Jurkat, Clone E6-1 (cell line): ENCODE results near the gene FAR1.

Experiments
- DNase-seq: peaks from one replicate; pipeline ENCODE4 v3.0.0-alpha.2; 2011; ENCODE audit warnings: low read depth, low spot score
- H3K4me3 ChIP-seq: 2 replicates; pipeline ENCODE4 v1.5.1; 2011; ENCODE audit warnings: mild to moderate bottlenecking, low read length, control low read depth, moderate library complexity

Gene FAR1

GRCh38 chr11:13668957-13669521 is 571 bp downstream of the FAR1 start:
- H3K4me3 ChIP-seq: peak overlapping the region; percentile 87
- peak; percentile 21 for DNase-seq

GRCh38 chr11:13669544-13670488 is 1.3 kb downstream of the FAR1 start:
- peak overlapping the region; percentile 87 for H3K4me3 ChIP-seq
- no peak for DNase-seq

- DNase-seq: no peak
- no peak overlapping the region for H3K4me3 ChIP-seq
These were observed 4.2 kb downstream of the FAR1 start for GRCh38 chr11:13672576-13673210.

- DNase-seq: no peak
- no peak overlapping the region for H3K4me3 ChIP-seq
These were observed 6.5 kb downstream of the FAR1 start for GRCh38 chr11:13674799-13675509.

- H3K4me3 ChIP-seq: no peak overlapping the region
- DNase-seq: no peak
These were observed 8.1 kb downstream of the FAR1 start for GRCh38 chr11:13676576-13676975.

- DNase-seq: no peak
- H3K4me3 ChIP-seq: no peak overlapping the region
These were observed 11.3 kb downstream of the FAR1 start for GRCh38 chr11:13679768-13680167.

GRCh38 chr11:13680501-13681264 is 12.2 kb downstream of the FAR1 start:
- no peak overlapping the region for H3K4me3 ChIP-seq
- DNase-seq: no peak

- H3K4me3 ChIP-seq: no peak overlapping the region
- DNase-seq: no peak
These were observed 13.0 kb downstream of the FAR1 start for GRCh38 chr11:13681446-13681845.

GRCh38 chr11:13682212-13682611 is 13.7 kb downstream of the FAR1 start:
- DNase-seq: no peak
- H3K4me3 ChIP-seq: no peak overlapping the region

GRCh38 chr11:13685461-13686108 is 17.1 kb downstream of the FAR1 start:
- no peak overlapping the region for H3K4me3 ChIP-seq
- DNase-seq: no peak

- DNase-seq: no peak
- no peak overlapping the region for H3K4me3 ChIP-seq
These were observed 18.3 kb downstream of the FAR1 start for GRCh38 chr11:13686776-13687175.

GRCh38 chr11:13687271-13687670 is 18.8 kb downstream of the FAR1 start:
- no peak overlapping the region for H3K4me3 ChIP-seq
- no peak for DNase-seq

- no peak for DNase-seq
- H3K4me3 ChIP-seq: no peak overlapping the region
These were observed 22.9 kb downstream of the FAR1 start for GRCh38 chr11:13691286-13691899.

- DNase-seq: no peak
These were observed 23.7 kb downstream of the FAR1 start for GRCh38 chr11:13692172-13692571.

GRCh38 chr11:13694115-13694514 is 25.6 kb downstream of the FAR1 start:
- no peak for DNase-seq
- H3K4me3 ChIP-seq: no peak overlapping the region

More at GRCh38 chr11:13692172-13692571, 23.7 kb downstream of the FAR1 start:
- H3K4me3 ChIP-seq: no peak overlapping the region

- no peak overlapping the region for H3K4me3 ChIP-seq
- no peak for DNase-seq
These were observed 27.4 kb downstream of the FAR1 start for GRCh38 chr11:13695886-13696285.

- no peak overlapping the region for H3K4me3 ChIP-seq
- DNase-seq: no peak
These were observed 29.2 kb downstream of the FAR1 start for GRCh38 chr11:13697710-13698109.

GRCh38 chr11:13698132-13698531 is 29.7 kb downstream of the FAR1 start:
- no peak overlapping the region for H3K4me3 ChIP-seq
- no peak for DNase-seq
